Caco-2 (cell line): ENCODE data around the gene HACE1. TPM values are rescaled to one million over a fixed set of nuclear protein-coding genes. Genes with fewer than 3 reads are reported as not detected.

ENCODE experiments used
- BruUV-seq: library from RNA; stranded (reverse); fragments of 400-500 nt; replicated peaks from 2 replicates; lab custom pipeline; 2021; lab: Mats Ljungman, UMichigan
- CTCF ChIA-PET: fragments of 300-600 bp; sonication (Branson Sonifier 250); formaldehyde crosslinking; loops from one replicate; lab custom pipeline; 2022; ENCODE audit warnings: antibody characterized with exemption; lab: Charles Lee
- POLR2A ChIA-PET: fragments of 300-600 bp; sonication (Branson Sonifier 250); formaldehyde crosslinking; loops from one replicate; lab custom pipeline; 2022; ENCODE audit warnings: antibody characterized with exemption; lab: Charles Lee
- DNase-seq, 2 experiments: peaks; one replicate each; pipeline versions ENCODE4 v3.0.0 to v3.0.0-alpha.2; 2020 to 2022
- H3K27me3 ChIP-seq: replicated peaks from 2 replicates; pipeline ENCODE4 v1.6.0; 2011; ENCODE audit warnings: low read length; ENCODE audit not compliant: control insufficient read depth, insufficient read depth
- H3K36me3 ChIP-seq: 2 replicates; pipeline ENCODE4 v1.5.1; 2011; ENCODE audit warnings: low read length; ENCODE audit not compliant: control insufficient read depth, insufficient read depth
- H3K4me1 ChIP-seq: fragments of 250-450 bp; sonication (Bioruptor Pico); 2 replicates; pipeline ENCODE4 v1.5.1; 2020; ENCODE audit warnings: mild to moderate bottlenecking
- H3K4me3 ChIP-seq: 2 replicates; pipeline ENCODE4 v1.5.1; 2011; ENCODE audit warnings: low read depth, mild to moderate bottlenecking, control low read depth, low read length
- H3K9me3 ChIP-seq: fragments of 250-450 bp; sonication (Bioruptor Pico); 2 replicates; pipeline ENCODE4 v1.5.1; 2020; ENCODE audit warnings: mild to moderate bottlenecking, moderate library complexity
- H3K27ac Mint-ChIP-seq: one replicate; pipeline ENCODE4 v1.8.0; 2022; ENCODE audit warnings: mixed read lengths; ENCODE audit not compliant: unreplicated experiment
- H3K27me3 Mint-ChIP-seq: one replicate; pipeline ENCODE4 v1.8.0; 2022; ENCODE audit warnings: mixed read lengths; ENCODE audit not compliant: insufficient read depth, unreplicated experiment
- H3K36me3 Mint-ChIP-seq: one replicate; pipeline ENCODE4 v1.8.0; 2022; ENCODE audit warnings: mild to moderate bottlenecking, mixed read lengths; ENCODE audit not compliant: insufficient read depth, unreplicated experiment
- H3K4me1 Mint-ChIP-seq: one replicate; pipeline ENCODE4 v1.8.0; 2022; ENCODE audit warnings: low read depth, mixed read lengths; ENCODE audit not compliant: unreplicated experiment
- H3K4me3 Mint-ChIP-seq: one replicate; pipeline ENCODE4 v1.8.0; 2022; ENCODE audit warnings: mild to moderate bottlenecking, moderate library complexity, mixed read lengths; ENCODE audit not compliant: unreplicated experiment
- H3K9me3 Mint-ChIP-seq: one replicate; pipeline ENCODE4 v1.8.0; 2022; ENCODE audit warnings: mixed read lengths; ENCODE audit not compliant: unreplicated experiment
- intact Hi-C: fragments of 100-400 bp; cut with micrococcal nuclease; formaldehyde crosslinking; loops from one replicate; pipeline ENCODE4 v1.10.0; 2022; ENCODE audit not compliant: unreplicated experiment
- total RNA-seq: library from RNA; stranded (reverse); gene quantifications from 2 replicates; pipeline ENCODE4 v1.2.3, GENCODE V29; 2022
- TF ChIP-seq, protein P1 (sequence below), 2 experiments: fragments of 200-600 bp in 1 of 2; IDR thresholded peaks; 1 replicate in 1 of 2; 2 replicates in 1 of 2; pipeline versions ENCODE4 v1.5.1 to v1.8.0; 2011 to 2022; ENCODE audit warnings: antibody characterized with exemption in 1 of 2, control low read depth in 1 of 2, inconsistent platforms in 1 of 2, low read depth in 1 of 2, low read length in 1 of 2, mild to moderate bottlenecking in 1 of 2, moderate library complexity in 1 of 2; ENCODE audit not compliant: insufficient read depth in 1 of 2, severe bottlenecking in 1 of 2, unreplicated experiment in 1 of 2

The HACE1 gene
- total RNA-seq, 1 experiment from 2014 or later, result 10.0 TPM

DNA sequence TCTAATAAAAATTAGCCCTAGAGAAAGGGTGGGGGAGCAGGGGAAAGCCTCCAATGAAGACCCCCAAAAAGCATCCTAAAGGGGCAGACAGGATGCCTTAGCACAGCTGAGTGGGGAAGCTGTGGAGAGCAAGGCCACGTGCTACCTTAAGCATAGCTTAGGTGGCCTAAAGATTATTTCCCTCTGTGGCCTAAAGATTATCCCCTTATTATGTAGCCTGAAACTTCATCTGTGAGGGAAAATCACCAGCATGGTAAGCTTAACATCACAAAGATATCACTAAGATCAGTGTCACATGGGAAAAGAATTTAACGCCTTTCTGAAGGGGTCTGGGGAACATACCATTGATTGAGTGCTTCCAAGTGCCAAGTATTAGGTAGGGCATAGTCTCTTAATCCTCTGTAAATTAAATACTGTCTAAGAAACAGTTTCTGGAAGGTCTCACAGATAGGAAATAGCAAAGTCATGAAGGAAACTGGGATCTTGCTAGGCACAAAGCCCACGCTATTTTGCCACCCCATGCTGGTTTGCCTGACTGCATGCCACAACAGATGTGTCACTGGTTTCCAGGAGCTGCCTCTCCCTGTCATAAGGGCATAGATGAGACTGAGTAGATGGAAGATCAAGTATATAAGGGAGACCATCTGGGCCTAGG, 170.0 kb downstream of the HACE1 start:
- Histone ChIP-seq H3K9me3 (no peaks in the 10 kb centered on the region), H3K27me3 (no peaks in the 10 kb centered on the region), H3K36me3 (no peaks in the 10 kb centered on the region), H3K4me1 (no peaks in the 10 kb centered on the region), H3K4me3 (no peak overlapping the region)
- H3K9me3 Mint-ChIP-seq, result no peaks in the 10 kb centered on the region
- H3K27me3 Mint-ChIP-seq, result no peaks in the 10 kb centered on the region
- ChIA-PET POLR2A (no interaction called here), CTCF (no interaction called here)
- H3K4me3 Mint-ChIP-seq, result no peak overlapping the region
- BruUV-seq, result no TSS peak
- H3K27ac Mint-ChIP-seq, result no peak overlapping the region
- intact Hi-C loops, result no loop called here
- TF ChIP-seq, protein P1, sequence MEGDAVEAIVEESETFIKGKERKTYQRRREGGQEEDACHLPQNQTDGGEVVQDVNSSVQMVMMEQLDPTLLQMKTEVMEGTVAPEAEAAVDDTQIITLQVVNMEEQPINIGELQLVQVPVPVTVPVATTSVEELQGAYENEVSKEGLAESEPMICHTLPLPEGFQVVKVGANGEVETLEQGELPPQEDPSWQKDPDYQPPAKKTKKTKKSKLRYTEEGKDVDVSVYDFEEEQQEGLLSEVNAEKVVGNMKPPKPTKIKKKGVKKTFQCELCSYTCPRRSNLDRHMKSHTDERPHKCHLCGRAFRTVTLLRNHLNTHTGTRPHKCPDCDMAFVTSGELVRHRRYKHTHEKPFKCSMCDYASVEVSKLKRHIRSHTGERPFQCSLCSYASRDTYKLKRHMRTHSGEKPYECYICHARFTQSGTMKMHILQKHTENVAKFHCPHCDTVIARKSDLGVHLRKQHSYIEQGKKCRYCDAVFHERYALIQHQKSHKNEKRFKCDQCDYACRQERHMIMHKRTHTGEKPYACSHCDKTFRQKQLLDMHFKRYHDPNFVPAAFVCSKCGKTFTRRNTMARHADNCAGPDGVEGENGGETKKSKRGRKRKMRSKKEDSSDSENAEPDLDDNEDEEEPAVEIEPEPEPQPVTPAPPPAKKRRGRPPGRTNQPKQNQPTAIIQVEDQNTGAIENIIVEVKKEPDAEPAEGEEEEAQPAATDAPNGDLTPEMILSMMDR (IDR thresholded peaks at IDR 0.05; ENCODE audit: insufficient read depth in 1 of 2, low read depth in 1 of 2, low read length in 1 of 2, severe bottlenecking in 1 of 2, unreplicated experiment in 1 of 2), result no peak
- DNase-seq, result no peak
- H3K36me3 Mint-ChIP-seq, result no peaks in the 10 kb centered on the region
- H3K4me1 Mint-ChIP-seq, result no peaks in the 10 kb centered on the region

DNA sequence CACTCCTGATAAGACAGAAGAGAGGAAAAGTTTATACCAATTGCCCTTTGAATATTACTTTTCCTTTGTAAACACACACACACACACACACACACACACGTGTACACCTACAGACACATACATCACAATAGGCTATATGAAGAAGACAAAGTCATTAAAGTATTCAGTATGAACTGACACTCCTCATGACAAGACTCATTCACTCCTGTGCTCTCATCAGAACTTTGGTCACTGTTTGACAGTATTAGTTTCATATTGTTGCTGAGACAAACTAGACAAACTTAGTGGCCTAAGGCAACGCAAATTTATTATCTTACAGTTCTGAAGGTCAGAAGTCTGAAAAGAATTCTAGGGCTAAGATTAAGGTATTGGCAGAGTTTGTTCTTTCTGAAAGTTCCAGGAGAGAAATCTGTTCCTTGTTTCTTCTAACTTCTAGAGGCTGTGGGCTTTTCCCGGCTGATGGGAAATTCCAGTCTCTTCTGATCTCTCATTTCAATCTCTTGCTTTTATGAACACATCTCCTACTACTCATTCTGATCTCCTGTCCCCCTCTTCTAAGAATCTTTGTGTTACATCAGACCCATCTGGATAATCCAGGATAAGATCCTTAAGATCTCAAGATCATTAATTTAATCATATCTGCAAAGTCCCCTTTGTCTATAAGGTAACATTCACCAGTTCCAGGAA, 171.3 kb downstream of the HACE1 start:
- H3K4me3 Mint-ChIP-seq, result no peak overlapping the region
- H3K27me3 Mint-ChIP-seq, result no peaks in the 10 kb centered on the region
- H3K27me3 ChIP-seq, result no peaks in the 10 kb centered on the region
- no peak overlapping the region for H3K4me3 ChIP-seq
- intact Hi-C loops, result no loop called here
- DNase-seq, result no peak
- TF ChIP-seq, protein P1 (IDR thresholded peaks at IDR 0.05; ENCODE audit: insufficient read depth in 1 of 2, low read depth in 1 of 2, low read length in 1 of 2, severe bottlenecking in 1 of 2, unreplicated experiment in 1 of 2), result no peak
- H3K36me3 Mint-ChIP-seq, result no peaks in the 10 kb centered on the region
- no peaks in the 10 kb centered on the region for H3K9me3 Mint-ChIP-seq
- H3K4me1 ChIP-seq, result no peaks in the 10 kb centered on the region
- no peaks in the 10 kb centered on the region for H3K9me3 ChIP-seq
- ChIA-PET CTCF (no interaction called here), POLR2A (no interaction called here)
- no peaks in the 10 kb centered on the region for H3K4me1 Mint-ChIP-seq
- no peak overlapping the region for H3K27ac Mint-ChIP-seq
- H3K36me3 ChIP-seq, result no peaks in the 10 kb centered on the region
- BruUV-seq, result no TSS peak

DNA sequence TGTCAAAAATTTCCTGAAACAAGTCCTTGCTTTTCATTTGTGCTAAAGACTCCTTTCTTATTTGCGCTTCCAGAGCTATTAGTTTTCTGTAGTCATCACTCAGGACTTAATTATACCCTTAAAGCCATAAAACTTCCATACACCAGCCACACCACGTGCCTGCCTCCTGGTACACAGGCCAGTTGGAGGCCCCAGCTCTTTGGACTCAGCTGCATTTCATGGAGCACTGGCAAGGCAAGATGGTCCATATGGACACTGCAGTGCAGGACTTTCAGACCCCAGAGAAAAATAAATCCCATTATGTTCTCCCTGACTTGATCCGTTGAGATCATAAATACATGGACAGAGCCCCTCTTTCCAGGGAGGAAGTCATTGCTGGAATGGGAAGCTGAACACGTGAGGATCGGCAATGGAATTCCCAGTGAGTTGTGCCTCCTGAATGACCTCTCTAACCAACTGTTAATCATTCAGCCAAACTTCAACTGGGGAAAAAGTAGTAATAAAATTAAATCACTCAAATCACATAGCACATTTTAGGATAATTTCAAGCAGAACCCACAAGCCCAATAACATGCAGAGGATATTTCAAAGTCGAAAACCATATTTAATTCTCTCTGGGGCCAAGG, 173.1 kb downstream of the HACE1 start:
- BruUV-seq, result no TSS peak
- TF ChIP-seq, protein P1 (IDR thresholded peaks at IDR 0.05; ENCODE audit: insufficient read depth in 1 of 2, low read depth in 1 of 2, low read length in 1 of 2, severe bottlenecking in 1 of 2, unreplicated experiment in 1 of 2), result no peak
- POLR2A ChIA-PET, result no interaction called here
- H3K27me3 Mint-ChIP-seq, result no peaks in the 10 kb centered on the region
- H3K9me3 Mint-ChIP-seq, result no peaks in the 10 kb centered on the region
- Histone ChIP-seq H3K27me3 (no peaks in the 10 kb centered on the region), H3K36me3 (no peaks in the 10 kb centered on the region), H3K4me3 (no peak overlapping the region), H3K9me3 (no peaks in the 10 kb centered on the region), H3K4me1 (no peaks in the 10 kb centered on the region)
- DNase-seq, result peak in 1 of 2 experiments; percentile 5
- intact Hi-C loops, result no loop called here
- no peak overlapping the region for H3K4me3 Mint-ChIP-seq
- H3K36me3 Mint-ChIP-seq, result no peaks in the 10 kb centered on the region
- no peaks in the 10 kb centered on the region for H3K4me1 Mint-ChIP-seq
- CTCF ChIA-PET, result no interaction called here
- no peak overlapping the region for H3K27ac Mint-ChIP-seq
